Measurements from ENCODE around the gene DNAJB5.

- no peak for TF ChIP-seq POLR2A (IDR thresholded peaks at IDR 0.05)
- TF ChIP-seq, protein P1, sequence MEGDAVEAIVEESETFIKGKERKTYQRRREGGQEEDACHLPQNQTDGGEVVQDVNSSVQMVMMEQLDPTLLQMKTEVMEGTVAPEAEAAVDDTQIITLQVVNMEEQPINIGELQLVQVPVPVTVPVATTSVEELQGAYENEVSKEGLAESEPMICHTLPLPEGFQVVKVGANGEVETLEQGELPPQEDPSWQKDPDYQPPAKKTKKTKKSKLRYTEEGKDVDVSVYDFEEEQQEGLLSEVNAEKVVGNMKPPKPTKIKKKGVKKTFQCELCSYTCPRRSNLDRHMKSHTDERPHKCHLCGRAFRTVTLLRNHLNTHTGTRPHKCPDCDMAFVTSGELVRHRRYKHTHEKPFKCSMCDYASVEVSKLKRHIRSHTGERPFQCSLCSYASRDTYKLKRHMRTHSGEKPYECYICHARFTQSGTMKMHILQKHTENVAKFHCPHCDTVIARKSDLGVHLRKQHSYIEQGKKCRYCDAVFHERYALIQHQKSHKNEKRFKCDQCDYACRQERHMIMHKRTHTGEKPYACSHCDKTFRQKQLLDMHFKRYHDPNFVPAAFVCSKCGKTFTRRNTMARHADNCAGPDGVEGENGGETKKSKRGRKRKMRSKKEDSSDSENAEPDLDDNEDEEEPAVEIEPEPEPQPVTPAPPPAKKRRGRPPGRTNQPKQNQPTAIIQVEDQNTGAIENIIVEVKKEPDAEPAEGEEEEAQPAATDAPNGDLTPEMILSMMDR (IDR thresholded peaks at IDR 0.05) = no peak
Measured at GRCh38 chr9:34980181-34980761, 9.3 kb upstream of the DNAJB5 start.

Data from lower leg skin (tissue), 3 donors.